Myocyte (in vitro differentiated cells): ENCODE data around the gene RAB44. TPM values are rescaled to one million over a fixed set of nuclear protein-coding genes. Genes with fewer than 3 reads are reported as not detected.

Source experiments
- DNase-seq: peaks from one replicate; pipeline ENCODE4 v3.0.0-alpha.2; 2012; ENCODE audit warnings: low read depth
- total RNA-seq: library from RNA; depleted of rRNA; stranded (reverse); fragments of >200 nt; gene quantifications from 2 replicates; pipeline ENCODE4 v1.2.3, GENCODE V29; 2014

Gene RAB44
- total RNA-seq, 1 donor from 2014 or later, result not detected

GRCh38 chr6:36730424-36731380, 33.1 kb downstream of the RAB44 start:
- DNase-seq, result no peak

DNA sequence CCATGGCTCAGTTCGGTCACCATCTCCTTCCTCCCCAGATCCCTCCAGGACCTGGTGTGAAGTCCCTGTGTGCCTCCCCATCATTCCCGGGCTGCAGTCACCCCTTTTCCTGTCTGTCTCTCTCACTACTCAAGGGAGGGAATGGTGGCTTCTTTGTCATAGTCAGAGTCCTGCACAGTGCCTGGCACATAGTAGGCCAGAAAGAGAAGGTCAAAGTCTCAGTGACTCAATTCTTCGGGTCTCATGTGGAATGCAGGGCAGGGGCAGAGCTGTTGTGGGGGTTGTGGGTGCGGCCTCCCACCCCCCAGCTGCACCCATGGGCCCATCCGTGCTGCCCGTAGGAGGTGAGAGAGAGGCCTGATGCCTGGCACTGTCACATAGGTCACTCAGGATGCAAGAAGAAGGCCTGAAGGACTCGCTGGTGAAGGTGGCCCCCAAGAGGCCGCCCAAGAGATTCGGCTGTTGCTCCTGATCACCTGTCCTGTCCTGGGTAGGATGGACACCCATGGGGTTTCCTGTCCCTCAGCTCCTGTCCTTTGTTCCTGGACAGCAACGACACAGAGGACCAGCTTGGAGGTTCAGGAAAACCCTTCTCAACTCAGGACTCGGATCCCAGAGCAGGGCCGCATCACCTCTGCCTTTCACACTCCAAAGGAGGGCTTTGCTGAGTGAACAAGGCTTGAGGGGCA, 34.1 kb downstream of the RAB44 start:
- DNase-seq, result no peak

DNA sequence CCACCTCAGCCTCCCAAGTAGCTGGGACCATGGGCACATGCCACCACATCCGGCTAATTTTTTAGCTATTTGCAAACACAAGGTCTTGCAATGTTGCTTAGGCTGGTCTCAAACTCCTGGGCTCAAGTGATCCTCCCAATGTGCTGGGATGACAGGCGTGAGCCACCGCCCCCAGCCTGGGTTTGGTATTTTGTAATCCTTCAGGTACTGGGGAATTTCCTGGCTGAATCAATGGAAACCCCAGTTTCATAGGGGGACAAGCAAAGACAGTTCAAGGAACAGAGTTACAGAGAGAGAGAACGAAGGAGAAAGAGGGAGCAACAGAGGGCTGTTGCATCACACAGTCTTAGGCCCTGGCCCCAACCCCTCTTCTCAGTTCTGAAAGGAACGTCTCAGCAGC, 35.7 kb downstream of the RAB44 start:
- no peak for DNase-seq

- DNase-seq, result no peak
Measured at GRCh38 chr6:36734486-36735060, 36.9 kb downstream of the RAB44 start.

GRCh38 chr6:36735110-36736071, 37.8 kb downstream of the RAB44 start:
- DNase-seq, result peak; percentile 22

GRCh38 chr6:36737043-36737785, 39.6 kb downstream of the RAB44 start:
- DNase-seq, result no peak

- no peak for DNase-seq
Measured at GRCh38 chr6:36738108-36738507, 40.5 kb downstream of the RAB44 start.

GRCh38 chr6:36739947-36740817, 42.6 kb downstream of the RAB44 start:
- DNase-seq, result no peak

DNA sequence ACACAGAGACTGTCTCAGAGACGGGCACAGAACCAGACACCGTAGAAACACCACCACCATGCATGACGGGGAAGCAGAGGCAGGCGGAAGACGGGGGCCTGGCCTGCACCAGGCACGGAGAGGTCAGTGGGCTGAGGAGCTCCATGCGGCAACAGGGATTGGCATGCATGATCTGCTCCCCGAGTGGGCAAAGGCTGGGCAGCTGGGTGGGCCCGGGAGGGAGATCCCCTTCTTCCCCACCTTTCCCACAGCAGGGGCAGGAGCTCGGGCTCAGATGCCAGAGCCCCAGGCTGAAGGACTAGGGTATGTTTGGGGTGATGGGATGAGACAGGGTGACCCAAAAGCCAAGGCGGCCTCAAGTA, 43.2 kb downstream of the RAB44 start:
- no peak for DNase-seq

GRCh38 chr6:36742146-36742545, 44.5 kb downstream of the RAB44 start:
- no peak for DNase-seq

- DNase-seq, result no peak
Measured at GRCh38 chr6:36743032-36743431, 45.4 kb downstream of the RAB44 start.

GRCh38 chr6:36743538-36744303, 46.1 kb downstream of the RAB44 start:
- no peak for DNase-seq

GRCh38 chr6:36744304-36744673, 46.7 kb downstream of the RAB44 start:
- no peak for DNase-seq

DNA sequence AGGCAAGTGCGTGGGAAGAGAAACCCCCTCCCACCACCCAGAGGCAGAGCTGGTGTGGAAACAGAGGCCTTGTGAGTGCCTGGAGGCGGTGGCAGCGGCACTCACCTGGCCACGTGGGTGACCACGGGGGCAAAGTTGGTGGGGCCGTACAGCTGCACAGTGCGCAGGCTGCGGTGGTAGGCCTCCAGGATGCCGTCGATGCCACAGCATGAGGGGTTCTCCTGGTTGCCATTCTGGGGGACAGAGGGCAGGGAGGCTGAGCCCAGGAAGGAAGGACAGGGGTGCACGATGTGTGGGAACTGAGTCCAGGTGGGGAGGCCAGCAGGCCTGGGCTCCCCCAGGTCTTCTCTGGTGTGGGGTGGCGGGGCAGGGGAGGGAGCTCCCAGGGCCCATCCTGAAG, 47.7 kb downstream of the RAB44 start:
- no peak for DNase-seq

DNA sequence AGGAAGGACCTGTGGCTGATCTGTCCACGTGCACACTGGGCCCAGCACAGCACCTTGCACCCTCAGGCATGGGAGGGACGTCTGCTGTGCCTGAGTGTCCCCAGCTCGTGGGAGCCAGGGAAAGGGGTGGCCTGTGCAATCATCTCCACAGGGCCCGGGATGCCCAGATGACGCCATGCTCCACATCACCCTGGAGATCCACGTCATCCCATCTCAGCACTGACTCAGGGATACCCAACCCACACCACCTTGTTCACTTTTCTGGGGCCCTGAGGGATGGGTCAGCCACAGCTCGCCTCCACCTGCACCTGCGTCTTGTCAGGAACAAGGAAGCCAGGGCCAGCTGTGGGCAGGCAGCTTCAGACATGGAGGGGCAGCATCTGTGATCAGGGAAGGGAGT, 48.2 kb downstream of the RAB44 start:
- DNase-seq, result no peak

GRCh38 chr6:36746251-36746650, 48.6 kb downstream of the RAB44 start:
- DNase-seq, result no peak

- no peak for DNase-seq
Measured at GRCh38 chr6:36749829-36750489, 52.3 kb downstream of the RAB44 start.

DNA sequence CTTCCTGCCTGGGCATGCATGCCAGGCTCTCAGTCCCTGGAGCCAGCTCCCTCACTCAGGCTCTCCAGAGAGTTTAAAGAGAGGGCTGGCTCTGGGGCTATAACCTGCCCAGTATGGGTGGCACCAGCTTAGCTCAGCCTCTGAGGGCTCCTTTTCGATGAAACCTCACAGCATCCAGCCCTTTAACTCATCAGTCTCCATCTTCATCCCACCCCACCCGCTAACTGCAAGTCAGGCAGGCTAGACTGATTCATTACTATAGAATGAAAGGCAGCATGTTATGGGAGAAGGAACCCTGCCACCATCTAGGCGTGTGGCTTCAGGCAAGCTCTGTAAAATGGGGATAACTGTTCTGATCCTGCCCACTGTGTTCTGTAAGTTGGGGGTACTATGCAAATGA, 53.5 kb downstream of the RAB44 start:
- DNase-seq, result no peak
